ENCODE measurements around the gene DNALI1.

The DNALI1 gene

GRCh38 chr1:37602750-37603694, 46.3 kb downstream of the DNALI1 start:
- no peak for DNase-seq (ENCODE audit: low read depth)

- no peak for DNase-seq (ENCODE audit: low read depth)
Observed at GRCh38 chr1:37605061-37605650, 48.4 kb downstream of the DNALI1 start.

- no peak for DNase-seq (ENCODE audit: low read depth)
Observed at GRCh38 chr1:37605806-37606474, 49.2 kb downstream of the DNALI1 start.

GRCh38 chr1:37606481-37607263, 49.9 kb downstream of the DNALI1 start:
- DNase-seq (ENCODE audit: low read depth): no peak

- DNase-seq (ENCODE audit: low read depth): no peak
Observed at GRCh38 chr1:37609002-37609401, 52.3 kb downstream of the DNALI1 start.

GRCh38 chr1:37609994-37610393, 53.3 kb downstream of the DNALI1 start:
- DNase-seq (ENCODE audit: low read depth): no peak

GRCh38 chr1:37612186-37612585, 55.4 kb downstream of the DNALI1 start:
- DNase-seq (ENCODE audit: low read depth): no peak

- DNase-seq (ENCODE audit: low read depth): no peak
Observed at GRCh38 chr1:37614105-37614504, 57.4 kb downstream of the DNALI1 start.

- DNase-seq (ENCODE audit: low read depth): no peak
Observed at GRCh38 chr1:37616330-37616729, 59.6 kb downstream of the DNALI1 start.

Measured in stimulated activated CD8-positive, alpha-beta memory T cell treated with anti-CD3 and anti-CD28 coated beads, Interleukin-12 subunit alpha, Interleukin-12 subunit beta, amount 100 ng/mL, for 4 hours (primary cell).